PC-9 (cell line): ENCODE measurements around the gene CDX2. TPM values are rescaled to one million over a fixed set of nuclear protein-coding genes. Genes with fewer than 3 reads are reported as not detected.

Source experiments
- BruUV-seq: library from RNA; stranded (reverse); fragments of 400-500 nt; replicated peaks from 2 replicates; lab custom pipeline; 2021; lab: Mats Ljungman, UMichigan
- CTCF ChIA-PET: fragments of 300-600 bp; sonication (Branson Sonifier 250); formaldehyde crosslinking; loops from one replicate; lab custom pipeline; 2022; ENCODE audit warnings: antibody characterized with exemption; lab: Charles Lee
- POLR2A ChIA-PET: fragments of 300-600 bp; sonication (Branson Sonifier 250); formaldehyde crosslinking; loops from one replicate; lab custom pipeline; 2022; ENCODE audit warnings: antibody characterized with exemption; ENCODE audit not compliant: unreplicated experiment; lab: Charles Lee
- DNase-seq, 2 experiments: peaks; one replicate each; pipeline versions ENCODE4 v3.0.0 to v3.0.0-alpha.2; 2015 to 2022; ENCODE audit warnings: mixed read lengths in 1 of 2
- H2AFZ ChIP-seq: fragments of 200-600 bp; sonication (generic); 2 replicates; pipeline ENCODE4 v1.8.1; 2017; ENCODE audit warnings: antibody characterized with exemption
- H3F3A ChIP-seq: fragments of 200-600 bp; sonication (generic); 2 replicates; pipeline ENCODE4 v1.8.1; 2017; ENCODE audit warnings: antibody characterized with exemption, mild to moderate bottlenecking, low read depth; ENCODE audit not compliant: insufficient read depth
- H3K27ac ChIP-seq: fragments of 200-600 bp; sonication (generic); 2 replicates; pipeline ENCODE4 v1.6.1; 2016; ENCODE audit warnings: mixed run types
- H3K27me3 ChIP-seq: fragments of 200-600 bp; sonication (generic); 2 replicates; pipeline ENCODE4 v1.6.1; 2016; ENCODE audit warnings: low read depth, mixed run types; ENCODE audit not compliant: insufficient read depth
- H3K36me3 ChIP-seq: fragments of 200-600 bp; sonication (generic); 2 replicates; pipeline ENCODE4 v1.6.1; 2016; ENCODE audit warnings: low read depth, mixed run types
- H3K4me1 ChIP-seq: fragments of 200-600 bp; sonication (generic); replicated peaks from 2 replicates; pipeline ENCODE4 v1.6.1; 2016; ENCODE audit warnings: mixed run types; ENCODE audit not compliant: insufficient read depth
- H3K4me2 ChIP-seq: fragments of 200-600 bp; sonication (generic); 2 replicates; pipeline ENCODE4 v1.6.1; 2017; ENCODE audit warnings: mixed run types
- H3K4me3 ChIP-seq: fragments of 200-600 bp; sonication (generic); 2 replicates; pipeline ENCODE4 v1.6.1; 2016; ENCODE audit warnings: mixed run types
- H3K79me2 ChIP-seq: fragments of 200-600 bp; sonication (generic); 2 replicates; pipeline ENCODE4 v1.6.1; 2017; ENCODE audit warnings: low read depth, mixed run types
- H3K9me2 ChIP-seq: fragments of 200-600 bp; sonication (generic); 2 replicates; pipeline ENCODE4 v1.8.1; 2017; ENCODE audit warnings: mild to moderate bottlenecking; ENCODE audit not compliant: insufficient read depth
- H3K9me3 ChIP-seq: fragments of 200-600 bp; sonication (generic); 2 replicates; pipeline ENCODE4 v1.8.1; 2016; ENCODE audit warnings: low read depth; ENCODE audit not compliant: insufficient read depth
- H4K20me1 ChIP-seq: fragments of 200-600 bp; sonication (generic); 2 replicates; pipeline ENCODE4 v1.8.1; 2017; ENCODE audit not compliant: insufficient read depth
- EZH2 ChIP-seq: fragments of 200-600 bp; sonication (generic); IDR thresholded peaks from 2 replicates; pipeline ENCODE4 v1.8.0; 2017; ENCODE audit warnings: antibody characterized with exemption, low read depth
- intact Hi-C: fragments of 100-400 bp; cut with micrococcal nuclease; formaldehyde crosslinking; loops from one replicate; pipeline ENCODE4 v1.10.0; 2022; ENCODE audit not compliant: unreplicated experiment
- total RNA-seq: library from RNA; stranded (reverse); gene quantifications from 2 replicates; pipeline ENCODE4 v1.2.3, GENCODE V29; 2021
- TF ChIP-seq, protein P1 (sequence below): fragments of 200-600 bp; sonication (generic); conservative IDR thresholded peaks from 2 replicates; pipeline ENCODE4 v1.6.1; 2017; ENCODE audit warnings: mixed run types, antibody characterized with exemption, mild to moderate bottlenecking, moderate library complexity

CDX2 gene
- total RNA-seq, 1 experiment from 2014 or later: not detected

DNA sequence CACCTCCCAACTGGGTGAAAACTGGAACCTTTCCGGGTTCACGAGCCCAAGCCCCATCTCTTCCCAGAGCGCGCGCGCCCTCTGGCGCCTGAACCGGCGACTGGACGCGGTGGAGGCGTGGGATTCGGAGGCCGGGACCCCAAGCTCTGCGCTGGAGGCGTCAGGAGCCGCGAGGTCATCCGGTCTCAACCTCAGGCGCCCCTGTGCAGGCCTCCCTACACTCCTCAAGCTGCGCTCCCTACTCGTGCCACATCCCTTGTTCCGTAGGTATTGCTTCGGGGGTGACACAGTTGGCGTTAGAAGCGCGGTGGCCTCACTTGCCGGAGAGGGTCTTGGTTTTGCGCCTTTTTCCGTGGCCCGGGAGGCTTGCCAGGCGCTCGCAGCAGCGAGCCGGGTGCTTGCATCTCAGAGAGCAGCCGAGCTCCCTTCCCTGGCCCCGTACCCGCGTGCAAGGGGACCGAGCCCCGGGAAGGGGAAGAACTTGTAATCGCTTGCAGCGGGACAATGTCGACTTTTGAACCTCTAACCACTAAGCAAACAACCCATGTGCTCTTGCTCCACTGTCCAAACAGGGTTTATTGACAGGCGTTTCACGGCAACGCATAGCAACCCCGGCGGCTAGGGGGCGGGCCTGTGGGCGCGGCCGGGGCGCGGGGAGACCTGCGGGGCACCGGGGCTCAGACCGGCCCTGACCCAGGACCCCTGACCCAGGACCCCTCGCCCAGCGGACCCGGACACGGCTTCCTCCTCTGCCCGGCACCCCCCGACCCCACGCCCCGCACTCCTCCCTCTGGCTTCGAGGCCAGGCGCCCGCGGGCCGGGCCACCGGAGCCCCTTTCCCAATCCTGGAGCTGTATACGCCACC is 8.5 kb downstream of the CDX2 start:
- H3K27me3 ChIP-seq: peaks cover 6% of the 10 kb centered on the region
- BruUV-seq: no TSS peak
- H3K4me2 ChIP-seq: peak overlapping the region; percentile 75
- no peaks in the 10 kb centered on the region for H3K9me3 ChIP-seq
- no peaks in the 10 kb centered on the region; the same call in 1 of the 2 replicates for H4K20me1 ChIP-seq
- H3K79me2 ChIP-seq: no peaks in the 10 kb centered on the region
- H3K4me1 ChIP-seq: peaks cover 65% of the 10 kb centered on the region
- no peaks in the 10 kb centered on the region for H3K9me2 ChIP-seq
- peak; percentile 19 to 52 for DNase-seq
- intact Hi-C loops: no loop called here
- ChIA-PET POLR2A (interaction anchor here (0.6 kb wide), 1 partner anchor 92 kb away, joined by 3 read pairs; no protein-coding TSS in a partner anchor), CTCF (no interaction called here)
- H3K4me3 ChIP-seq: peak overlapping the region; percentile 39; the same call in 1 of the 2 replicates
- peaks cover 19% of the 10 kb centered on the region; the same call in 1 of the 2 replicates for H3F3A ChIP-seq
- no peak for TF ChIP-seq EZH2
- TF ChIP-seq, protein P1, sequence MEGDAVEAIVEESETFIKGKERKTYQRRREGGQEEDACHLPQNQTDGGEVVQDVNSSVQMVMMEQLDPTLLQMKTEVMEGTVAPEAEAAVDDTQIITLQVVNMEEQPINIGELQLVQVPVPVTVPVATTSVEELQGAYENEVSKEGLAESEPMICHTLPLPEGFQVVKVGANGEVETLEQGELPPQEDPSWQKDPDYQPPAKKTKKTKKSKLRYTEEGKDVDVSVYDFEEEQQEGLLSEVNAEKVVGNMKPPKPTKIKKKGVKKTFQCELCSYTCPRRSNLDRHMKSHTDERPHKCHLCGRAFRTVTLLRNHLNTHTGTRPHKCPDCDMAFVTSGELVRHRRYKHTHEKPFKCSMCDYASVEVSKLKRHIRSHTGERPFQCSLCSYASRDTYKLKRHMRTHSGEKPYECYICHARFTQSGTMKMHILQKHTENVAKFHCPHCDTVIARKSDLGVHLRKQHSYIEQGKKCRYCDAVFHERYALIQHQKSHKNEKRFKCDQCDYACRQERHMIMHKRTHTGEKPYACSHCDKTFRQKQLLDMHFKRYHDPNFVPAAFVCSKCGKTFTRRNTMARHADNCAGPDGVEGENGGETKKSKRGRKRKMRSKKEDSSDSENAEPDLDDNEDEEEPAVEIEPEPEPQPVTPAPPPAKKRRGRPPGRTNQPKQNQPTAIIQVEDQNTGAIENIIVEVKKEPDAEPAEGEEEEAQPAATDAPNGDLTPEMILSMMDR: peak; percentile 50
- H3K27ac ChIP-seq: no peak overlapping the region
- no peaks in the 10 kb centered on the region for H3K36me3 ChIP-seq
- H2AFZ ChIP-seq: peak overlapping the region; percentile 58; the same call in 1 of the 2 replicates

DNA sequence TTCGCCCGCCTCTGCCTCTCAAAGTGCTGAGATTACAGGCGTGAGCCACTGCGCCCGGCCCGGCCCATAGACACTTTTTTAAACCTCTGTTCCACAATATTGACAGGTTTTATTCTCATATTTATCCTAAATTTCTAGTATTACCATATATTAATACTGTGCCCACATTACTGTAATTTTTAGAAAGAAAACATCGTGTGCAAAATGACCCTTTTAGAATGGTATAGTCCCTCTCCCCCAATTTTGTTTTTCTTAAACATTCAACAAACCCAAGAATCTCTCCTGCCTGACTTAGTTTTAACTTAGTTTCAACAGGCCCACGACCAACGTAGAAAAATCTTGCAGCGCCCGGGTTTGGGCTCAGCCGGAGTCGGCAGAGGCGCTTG is 9.1 kb downstream of the CDX2 start:
- no peak for DNase-seq
- CTCF ChIA-PET: no interaction called here
- no peak for TF ChIP-seq EZH2
- TF ChIP-seq, protein P1: no peak
- H3K79me2 ChIP-seq: no peaks in the 10 kb centered on the region
- H3K4me1 ChIP-seq: peaks cover 65% of the 10 kb centered on the region
- H3K27ac ChIP-seq: no peak overlapping the region
- H3F3A ChIP-seq: peaks cover 19% of the 10 kb centered on the region; the same call in 1 of the 2 replicates
- H2AFZ ChIP-seq: no peak overlapping the region
- no peak overlapping the region for H3K4me3 ChIP-seq
- intact Hi-C loops: no loop called here
- peaks cover 3% of the 10 kb centered on the region; the same call in 1 of the 2 replicates for H3K27me3 ChIP-seq
- H3K9me2 ChIP-seq: no peaks in the 10 kb centered on the region
- no peaks in the 10 kb centered on the region; the same call in 1 of the 2 replicates for H4K20me1 ChIP-seq
- no TSS peak for BruUV-seq
- POLR2A ChIA-PET: no interaction called here
- H3K36me3 ChIP-seq: no peaks in the 10 kb centered on the region
- H3K4me2 ChIP-seq: peak overlapping the region; percentile 75
- no peaks in the 10 kb centered on the region for H3K9me3 ChIP-seq

DNA sequence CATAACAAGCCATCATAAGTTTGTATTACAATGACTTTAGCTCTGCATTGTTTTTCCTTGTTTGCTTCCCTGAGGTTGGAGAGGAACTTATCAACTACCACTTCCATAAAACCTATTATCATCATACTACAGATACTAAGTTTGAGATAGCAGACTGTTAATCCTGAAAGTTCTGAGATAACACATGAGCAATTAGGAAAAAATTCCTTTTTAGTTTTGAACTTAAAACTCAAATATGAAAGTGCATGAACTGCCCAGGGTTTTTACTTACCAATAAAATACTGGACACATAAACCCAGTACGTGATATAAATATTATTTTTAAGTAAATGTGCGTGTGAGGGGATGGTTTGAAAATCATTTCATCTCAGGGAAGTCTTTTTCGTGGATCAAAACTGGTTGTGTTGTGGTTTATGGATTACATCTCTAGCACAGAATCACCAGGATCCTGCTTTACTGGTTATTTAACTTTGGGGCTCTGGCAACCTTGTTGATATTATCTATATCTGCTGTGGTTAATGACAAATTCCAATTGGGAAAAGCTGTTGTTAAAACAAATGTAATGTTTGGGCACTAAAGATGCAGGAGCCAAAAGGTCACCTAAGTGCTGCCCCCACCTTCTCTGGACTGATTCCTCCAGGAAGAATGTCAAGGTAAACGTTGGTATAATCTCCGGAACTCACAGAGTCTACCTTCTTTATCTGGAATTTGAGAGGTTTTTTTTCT is 12.4 kb downstream of the CDX2 start:
- Histone ChIP-seq H3K4me1 (peaks cover 68% of the 10 kb centered on the region), H3F3A (peaks cover 19% of the 10 kb centered on the region; the same call in 1 of the 2 replicates), H3K27ac (peak overlapping the region; percentile 53), H2AFZ (no peak overlapping the region), H4K20me1 (no peaks in the 10 kb centered on the region; the same call in 1 of the 2 replicates), H3K9me3 (no peaks in the 10 kb centered on the region), H3K36me3 (no peaks in the 10 kb centered on the region), H3K27me3 (no peaks in the 10 kb centered on the region), H3K9me2 (no peaks in the 10 kb centered on the region), H3K79me2 (no peaks in the 10 kb centered on the region), H3K4me3 (no peak overlapping the region), H3K4me2 (peak overlapping the region; percentile 45)
- intact Hi-C loops: no loop called here
- ChIA-PET CTCF (no interaction called here), POLR2A (no interaction called here)
- TF ChIP-seq EZH2: no peak
- TF ChIP-seq, protein P1: no peak
- BruUV-seq: no TSS peak
- peak in 1 of 2 experiments; percentile 86 for DNase-seq
